ENCODE results near the gene KCNMA1. TPM values are rescaled to one million over a fixed set of nuclear protein-coding genes. Genes with fewer than 3 reads are reported as not detected.

KCNMA1 gene
- total RNA-seq, 1 experiment from 2014 or later = 6.2 TPM

- no peak for DNase-seq (ENCODE audit: low read depth)
- in situ Hi-C loops (cut with HindIII; ENCODE audit: low pct_unique_long_range_greater_than_20kb, low sequenced_read_pairs) = no loop called here
Measured at GRCh38 chr10:77471069-77471536, 166.5 kb downstream of the KCNMA1 start.

GRCh38 chr10:77467422-77467963 lies 170.1 kb downstream of the KCNMA1 start:
- in situ Hi-C loops (cut with HindIII; ENCODE audit: low pct_unique_long_range_greater_than_20kb, low sequenced_read_pairs) = no loop called here

GRCh38 chr10:77463967-77464745 lies 173.5 kb downstream of the KCNMA1 start:
- DNase-seq (ENCODE audit: low read depth) = no peak
- in situ Hi-C loops (cut with HindIII; ENCODE audit: low pct_unique_long_range_greater_than_20kb, low sequenced_read_pairs) = no loop called here

More at GRCh38 chr10:77467422-77467963, 170.1 kb downstream of the KCNMA1 start:
- no peak for DNase-seq (ENCODE audit: low read depth)

GRCh38 chr10:77463499-77463898 lies 174.1 kb downstream of the KCNMA1 start:
- DNase-seq (ENCODE audit: low read depth) = no peak
- in situ Hi-C loops (cut with HindIII; ENCODE audit: low pct_unique_long_range_greater_than_20kb, low sequenced_read_pairs) = no loop called here

- in situ Hi-C loops (cut with HindIII; ENCODE audit: low pct_unique_long_range_greater_than_20kb, low sequenced_read_pairs) = no loop called here
- no peak for DNase-seq (ENCODE audit: low read depth)
Measured at GRCh38 chr10:77461636-77462296, 175.8 kb downstream of the KCNMA1 start.

- in situ Hi-C loops (cut with HindIII; ENCODE audit: low pct_unique_long_range_greater_than_20kb, low sequenced_read_pairs) = no loop called here
- no peak for DNase-seq (ENCODE audit: low read depth)
Measured at GRCh38 chr10:77459905-77460304, 177.7 kb downstream of the KCNMA1 start.

GRCh38 chr10:77458986-77459590 lies 178.5 kb downstream of the KCNMA1 start:
- in situ Hi-C loops (cut with HindIII; ENCODE audit: low pct_unique_long_range_greater_than_20kb, low sequenced_read_pairs) = no loop called here
- DNase-seq (ENCODE audit: low read depth) = no peak

- no peak for DNase-seq (ENCODE audit: low read depth)
- in situ Hi-C loops (cut with HindIII; ENCODE audit: low pct_unique_long_range_greater_than_20kb, low sequenced_read_pairs) = no loop called here
Measured at GRCh38 chr10:77457721-77458120, 179.9 kb downstream of the KCNMA1 start.

- in situ Hi-C loops (cut with HindIII; ENCODE audit: low pct_unique_long_range_greater_than_20kb, low sequenced_read_pairs) = no loop called here
- no peak for DNase-seq (ENCODE audit: low read depth)
Measured at GRCh38 chr10:77457266-77457665, 180.3 kb downstream of the KCNMA1 start.

GRCh38 chr10:77456414-77456813 lies 181.2 kb downstream of the KCNMA1 start:
- in situ Hi-C loops (cut with HindIII; ENCODE audit: low pct_unique_long_range_greater_than_20kb, low sequenced_read_pairs) = no loop called here
- DNase-seq (ENCODE audit: low read depth) = no peak

- in situ Hi-C loops (cut with HindIII; ENCODE audit: low pct_unique_long_range_greater_than_20kb, low sequenced_read_pairs) = no loop called here
- DNase-seq (ENCODE audit: low read depth) = no peak
Measured at GRCh38 chr10:77455561-77455960, 182.0 kb downstream of the KCNMA1 start.

- in situ Hi-C loops (cut with HindIII; ENCODE audit: low pct_unique_long_range_greater_than_20kb, low sequenced_read_pairs) = no loop called here
- DNase-seq (ENCODE audit: low read depth) = no peak
Measured at GRCh38 chr10:77452952-77453564, 184.6 kb downstream of the KCNMA1 start.

GRCh38 chr10:77451886-77452285 lies 185.7 kb downstream of the KCNMA1 start:
- DNase-seq (ENCODE audit: low read depth) = no peak
- in situ Hi-C loops (cut with HindIII; ENCODE audit: low pct_unique_long_range_greater_than_20kb, low sequenced_read_pairs) = no loop called here

GRCh38 chr10:77448226-77448625 lies 189.4 kb downstream of the KCNMA1 start:
- no peak for DNase-seq (ENCODE audit: low read depth)
- in situ Hi-C loops (cut with HindIII; ENCODE audit: low pct_unique_long_range_greater_than_20kb, low sequenced_read_pairs) = no loop called here

GRCh38 chr10:77446700-77447099 lies 190.9 kb downstream of the KCNMA1 start:
- in situ Hi-C loops (cut with HindIII; ENCODE audit: low pct_unique_long_range_greater_than_20kb, low sequenced_read_pairs) = no loop called here
- DNase-seq (ENCODE audit: low read depth) = no peak

GRCh38 chr10:77445547-77445946 lies 192.1 kb downstream of the KCNMA1 start:
- no peak for DNase-seq (ENCODE audit: low read depth)
- in situ Hi-C loops (cut with HindIII; ENCODE audit: low pct_unique_long_range_greater_than_20kb, low sequenced_read_pairs) = no loop called here

GRCh38 chr10:77444041-77444440 lies 193.6 kb downstream of the KCNMA1 start:
- in situ Hi-C loops (cut with HindIII; ENCODE audit: low pct_unique_long_range_greater_than_20kb, low sequenced_read_pairs) = no loop called here
- DNase-seq (ENCODE audit: low read depth) = no peak

- no peak for DNase-seq (ENCODE audit: low read depth)
- in situ Hi-C loops (cut with HindIII; ENCODE audit: low pct_unique_long_range_greater_than_20kb, low sequenced_read_pairs) = no loop called here
Measured at GRCh38 chr10:77442699-77443189, 194.9 kb downstream of the KCNMA1 start.
